Tibial nerve (tissue), 4 donors: ENCODE results near the gene PCSK6. TPM values are rescaled to one million over a fixed set of nuclear protein-coding genes. Genes with fewer than 3 reads are reported as not detected.
A peak's percentile ranks its signal among the peaks of the same experiment; 100 is the strongest.

Experiments used
- DNase-seq, 2 donors: peaks; one replicate each; pipeline ENCODE4 v3.0.0-alpha.2; 2019; ENCODE audit warnings: low spot score in 2 of 2
- H3K27ac ChIP-seq, 4 donors: fragments of 200-600 bp; sonication (generic) in 3 of 4; one replicate each; pipeline ENCODE4 v1.5.1; 2017 to 2019; ENCODE audit warnings: mild to moderate bottlenecking in 1 of 4
- H3K27me3 ChIP-seq, 2 donors: fragments of 200-600 bp; sonication (generic) in 1 of 2; one replicate each; pipeline versions ENCODE4 v1.5.1 to v1.6.0; 2017 to 2019
- H3K36me3 ChIP-seq, 3 donors: fragments of 200-600 bp; sonication (generic); one replicate each; pipeline ENCODE4 v1.5.1; 2018 to 2019
- H3K4me1 ChIP-seq, 4 donors: fragments of 200-600 bp; sonication (generic) in 3 of 4; one replicate each; pipeline ENCODE4 v1.5.1; 2017 to 2019
- H3K4me3 ChIP-seq, 4 donors: fragments of 200-600 bp; sonication (generic) in 3 of 4; one replicate each; pipeline ENCODE4 v1.5.1; 2017 to 2019; ENCODE audit warnings: mild to moderate bottlenecking in 1 of 4, moderate library complexity in 1 of 4
- H3K9me3 ChIP-seq, 4 donors: fragments of 200-600 bp; sonication (generic) in 3 of 4; one replicate each; pipeline ENCODE4 v1.5.1; 2017 to 2019
- CTCF ChIP-seq, 5 experiments: fragments of 200-600 bp in 3 of 5; fragments of 450-650 bp in 2 of 5; sonication (generic) in 3 of 5; IDR thresholded peaks; one replicate each; pipeline ENCODE4 v1.5.1; 2016 to 2019; ENCODE audit warnings: antibody characterized with exemption in 5 of 5, mild to moderate bottlenecking in 3 of 5, moderate library complexity in 2 of 5
- EP300 ChIP-seq, 2 donors: sonication (generic); formaldehyde crosslinking; IDR thresholded peaks; one replicate each; pipeline ENCODE4 v1.6.1; 2017; ENCODE audit warnings: antibody characterized with exemption in 2 of 2, mild to moderate bottlenecking in 1 of 2
- POLR2A ChIP-seq, 2 donors: fragments of 450-650 bp; IDR thresholded peaks; one replicate each; pipeline ENCODE4 v1.6.1; 2017; ENCODE audit warnings: antibody characterized with exemption in 2 of 2, mild to moderate bottlenecking in 2 of 2, moderate library complexity in 2 of 2
- WGBS, 2 donors: methylation state at CpG; one replicate each; pipeline ENCODE4 v1.1.5; 2018; 5-methylcytosine and 5-hydroxymethylcytosine counted together
- total RNA-seq, 4 donors: library from RNA; depleted of rRNA; stranded (reverse); fragments of >200 nt; gene quantifications; one replicate each; pipeline ENCODE4 v1.1.0, GENCODE V29; 2016

Gene PCSK6
- total RNA-seq, 4 donors from 2014 or later = 8.5 to 27.0 (median 13.2) TPM

DNA sequence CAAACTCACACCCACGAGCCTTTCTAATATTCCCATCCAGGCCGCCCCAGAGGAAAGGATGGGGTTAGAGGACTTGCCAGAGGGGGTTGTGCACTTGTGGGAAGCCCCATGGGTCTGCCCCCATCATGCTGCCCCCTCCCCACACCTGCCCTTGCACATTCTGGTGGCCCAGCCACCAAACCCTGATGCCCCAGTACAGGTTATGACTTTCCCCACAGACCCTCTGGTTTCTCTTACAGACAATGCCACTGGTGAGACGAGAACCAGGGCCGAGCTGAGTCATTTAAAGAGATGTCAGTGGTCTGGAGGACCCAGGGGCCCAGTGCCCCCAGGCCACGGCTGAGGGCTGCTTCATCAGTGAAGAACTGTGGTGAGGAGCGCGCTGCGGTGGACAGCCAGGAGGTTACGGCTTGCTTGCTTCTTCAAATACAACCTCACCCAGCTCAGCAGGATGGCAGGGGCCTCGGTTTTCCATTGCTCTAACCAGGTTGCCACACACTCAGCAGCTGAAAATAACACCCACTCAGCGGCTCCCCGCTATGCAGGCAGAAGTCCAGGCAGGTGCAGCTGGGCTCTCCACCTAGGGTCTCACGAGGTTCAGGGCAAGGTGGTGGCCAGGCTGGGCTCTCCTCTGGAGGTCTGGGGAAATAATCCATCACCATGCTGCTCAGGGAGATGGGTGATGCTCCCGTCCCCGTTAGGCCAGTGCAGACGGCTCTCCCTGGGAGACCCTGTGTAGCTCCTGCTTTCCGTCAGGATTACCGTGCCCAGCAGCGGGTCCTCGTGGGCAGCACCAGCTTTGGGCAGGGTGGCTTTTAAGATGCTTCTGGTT, 180.7 kb downstream of the PCSK6 start:
- Histone ChIP-seq H3K9me3 (no peaks in the 10 kb centered on the region), H3K27me3 (peaks cover 0 to 11% of the 10 kb centered on the region in 2 donors), H3K36me3 (no peaks in the 10 kb centered on the region), H3K4me1 (no peaks in the 10 kb centered on the region), H3K27ac (peak overlapping the region in 1 of 4 donors; percentile 79), H3K4me3 (peak overlapping the region in 1 of 4 donors; percentile 15)
- DNase-seq = no peak
- TF ChIP-seq CTCF (IDR thresholded peaks at IDR 0.05) = no peak
- 76 to 81% methylated on average over 18 of the region's 20 CpGs for WGBS, 2 donors

DNA sequence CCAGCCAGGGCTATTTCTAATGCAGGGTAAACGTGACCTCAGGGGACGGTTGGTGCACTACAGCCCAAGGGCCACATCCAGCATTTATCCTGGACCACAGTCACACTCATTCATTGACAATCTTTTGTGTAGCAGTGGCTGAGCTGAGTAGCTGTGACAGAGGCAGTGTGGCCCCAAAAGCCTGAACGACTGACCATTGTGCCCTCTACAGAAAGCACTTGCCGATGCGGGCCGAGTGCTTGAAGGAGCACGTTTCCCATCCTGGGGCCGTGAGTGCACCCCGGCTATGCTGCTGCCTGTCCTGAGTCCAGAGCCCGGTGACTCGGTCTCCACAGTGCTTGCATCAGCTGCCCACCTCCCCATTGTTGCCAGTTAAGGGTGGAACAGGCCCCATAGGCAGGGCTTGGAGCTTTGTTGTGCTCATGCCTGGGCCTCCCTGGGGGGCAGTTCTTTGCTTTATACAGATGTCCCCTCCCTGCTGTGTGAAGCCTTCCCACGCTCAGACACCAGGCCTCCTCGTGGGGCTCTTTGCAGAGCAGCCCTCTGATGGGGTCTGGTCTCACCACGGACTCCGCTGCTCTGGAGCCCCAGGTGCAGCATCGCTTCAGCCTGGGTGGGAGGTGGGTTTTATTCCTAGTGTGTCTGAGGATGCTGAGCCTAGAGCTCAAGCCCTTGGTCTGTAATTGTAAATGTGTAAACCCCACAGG, 181.5 kb downstream of the PCSK6 start:
- DNase-seq = no peak
- 68 to 71% methylated on average over 11 to 12 of the region's 16 CpGs for WGBS, 2 donors
- TF ChIP-seq EP300 (IDR thresholded peaks at IDR 0.05) (no peak), POLR2A (IDR thresholded peaks at IDR 0.05) (no peak), CTCF (IDR thresholded peaks at IDR 0.05) (no peak)

DNA sequence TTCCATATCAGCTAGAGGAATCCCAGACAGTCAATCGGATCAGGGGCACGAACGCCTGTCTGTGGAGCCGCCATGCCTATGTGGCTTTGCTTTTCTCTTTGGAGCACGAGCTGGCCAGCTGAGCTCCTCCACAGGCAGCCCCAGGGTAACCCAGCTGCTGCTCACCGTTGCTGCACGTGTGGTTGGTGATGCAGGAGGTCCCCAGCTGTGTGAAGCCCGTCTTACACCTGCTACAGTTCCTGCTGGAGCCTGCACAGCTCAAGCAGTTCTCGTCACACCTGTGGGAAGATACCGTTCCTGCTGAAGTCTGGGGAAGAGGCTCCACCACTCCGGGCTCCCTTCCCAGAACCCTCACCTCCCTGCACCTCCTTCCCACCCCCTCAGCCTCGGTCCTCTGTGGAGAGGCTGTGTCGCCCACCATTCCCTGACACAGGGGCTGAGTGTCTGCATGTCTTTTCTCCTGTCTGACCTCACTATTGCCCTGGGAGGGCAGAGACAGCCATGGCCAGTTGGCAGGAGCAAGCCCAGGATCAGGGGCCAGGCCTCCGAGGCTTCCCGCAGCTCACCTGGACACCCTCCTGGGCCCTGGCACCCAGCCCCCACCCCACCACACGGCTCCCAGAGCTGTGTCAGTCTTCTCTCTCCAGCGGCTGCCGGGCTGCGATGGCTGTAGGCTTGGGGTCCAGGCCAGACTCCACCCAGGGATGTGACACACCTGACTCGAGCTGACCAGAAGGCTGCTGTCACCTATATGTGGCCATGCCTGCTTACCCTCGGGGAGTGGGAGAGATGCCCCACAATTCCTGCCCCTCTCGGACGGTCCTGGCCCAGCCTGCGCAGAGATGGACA, 182.2 kb downstream of the PCSK6 start:
- DNase-seq = no peak
- H3K36me3 ChIP-seq = no peaks in the 10 kb centered on the region
- TF ChIP-seq POLR2A (IDR thresholded peaks at IDR 0.05) (no peak), EP300 (IDR thresholded peaks at IDR 0.05) (no peak), CTCF (IDR thresholded peaks at IDR 0.05) (no peak)
- H3K27me3 ChIP-seq = peaks cover 0 to 11% of the 10 kb centered on the region in 2 donors
- no peaks in the 10 kb centered on the region for H3K9me3 ChIP-seq
- no peak overlapping the region for H3K4me3 ChIP-seq
- H3K4me1 ChIP-seq = no peaks in the 10 kb centered on the region
- 65 to 75% methylated on average over 19 to 23 of the region's 24 CpGs for WGBS, 2 donors
- H3K27ac ChIP-seq = peak overlapping the region in 1 of 4 donors; percentile 79

More for the DNA sequence above, 181.5 kb downstream of the PCSK6 start:
- Histone ChIP-seq H3K36me3 (no peaks in the 10 kb centered on the region), H3K4me1 (no peaks in the 10 kb centered on the region), H3K27ac (peak overlapping the region in 1 of 4 donors; percentile 79), H3K27me3 (peaks cover 0 to 11% of the 10 kb centered on the region in 2 donors), H3K9me3 (no peaks in the 10 kb centered on the region), H3K4me3 (peak overlapping the region in 1 of 4 donors; percentile 15)

GRCh38 chr15:101306341-101307047, 183.0 kb downstream of the PCSK6 start:
- H3K4me1 ChIP-seq = no peaks in the 10 kb centered on the region
- H3K4me3 ChIP-seq = no peak overlapping the region
- DNase-seq = no peak
- H3K9me3 ChIP-seq = no peaks in the 10 kb centered on the region
- H3K36me3 ChIP-seq = no peaks in the 10 kb centered on the region
- H3K27ac ChIP-seq = peak overlapping the region in 1 of 4 donors; percentile 79
- TF ChIP-seq EP300 (IDR thresholded peaks at IDR 0.05) (no peak), POLR2A (IDR thresholded peaks at IDR 0.05) (no peak), CTCF (IDR thresholded peaks at IDR 0.05) (no peak)
- WGBS, 2 donors = 74 to 79% methylated on average over 10 of the region's 10 CpGs
- peaks cover 0 to 11% of the 10 kb centered on the region in 2 donors for H3K27me3 ChIP-seq
